DOHH2 (cell line): ENCODE results near the gene USB1.

Experiments used
- CTCF ChIP-seq: fragments of 200-600 bp; sonication (generic); IDR thresholded peaks from one replicate; pipeline ENCODE4 v1.5.1; 2014; ENCODE audit warnings: antibody characterized with exemption, mild to moderate bottlenecking, low read depth, low read length; ENCODE audit not compliant: poor library complexity, severe bottlenecking
- EZH2phosphoT487 ChIP-seq: fragments of 200-600 bp; sonication (generic); IDR thresholded peaks from 2 replicates; pipeline ENCODE4 v1.6.1; 2017; ENCODE audit warnings: borderline replicate concordance, mild to moderate bottlenecking, antibody characterized with exemption, low read length, moderate library complexity, mixed read lengths

- TF ChIP-seq CTCF (no peak), EZH2phosphoT487 (no peak)
These were observed 30.0 kb downstream of the USB1 start for GRCh38 chr16:58031016-58031800.
